HUES64 (cell line): ENCODE results near the gene SHE.

Source experiments
- H3K27ac ChIP-seq: 2 replicates; pipeline ENCODE4 v1.7.0; 2013; ENCODE audit warnings: low read depth, low read length, inconsistent platforms
- H3K27me3 ChIP-seq: 2 replicates; pipeline ENCODE4 v1.6.1; 2013; ENCODE audit warnings: mild to moderate bottlenecking, low read length; ENCODE audit not compliant: insufficient read depth
- H3K36me3 ChIP-seq: 2 replicates; pipeline ENCODE4 v1.6.1; 2013; ENCODE audit warnings: mild to moderate bottlenecking, low read length; ENCODE audit not compliant: insufficient read depth
- H3K4me1 ChIP-seq: 2 replicates; pipeline ENCODE4 v1.6.1; 2013; ENCODE audit warnings: mild to moderate bottlenecking, low read length, moderate library complexity; ENCODE audit not compliant: insufficient read depth
- H3K4me3 ChIP-seq: 2 replicates; pipeline ENCODE4 v1.5.1; 2013; ENCODE audit warnings: mild to moderate bottlenecking, low read length, moderate library complexity
- H3K9ac ChIP-seq: 2 replicates; pipeline ENCODE4 v1.6.1; 2013; ENCODE audit warnings: mild to moderate bottlenecking, low read depth, low read length
- H3K9me3 ChIP-seq: 2 replicates; pipeline ENCODE4 v1.6.1; 2013; ENCODE audit warnings: low read depth, low read length; ENCODE audit not compliant: insufficient read depth
- WGBS: fragments of 150-250, 120-280 bp; methylation state at CpG from one replicate; pipeline ENCODE4 v1.1.7; 2013; ENCODE audit warnings: missing lambda C conversion rate; 5-methylcytosine and 5-hydroxymethylcytosine counted together

SHE gene

GRCh38 chr1:154460695-154461260, 41.4 kb downstream of the SHE start:
- no peaks in the 10 kb centered on the region for H3K9me3 ChIP-seq
- no peak overlapping the region for H3K9ac ChIP-seq
- H3K36me3 ChIP-seq, result no peaks in the 10 kb centered on the region
- H3K4me1 ChIP-seq, result peaks cover 7% of the 10 kb centered on the region; the same call in 1 of the 2 replicates
- no peak overlapping the region for H3K4me3 ChIP-seq
- 91% methylated on average over 15 of the region's 15 CpGs for WGBS
- no peak overlapping the region for H3K27ac ChIP-seq
- H3K27me3 ChIP-seq, result no peaks in the 10 kb centered on the region

- H3K9me3 ChIP-seq, result no peaks in the 10 kb centered on the region
- no peak overlapping the region for H3K4me3 ChIP-seq
- H3K36me3 ChIP-seq, result no peaks in the 10 kb centered on the region
- H3K4me1 ChIP-seq, result peaks cover 7% of the 10 kb centered on the region; the same call in 1 of the 2 replicates
- no peaks in the 10 kb centered on the region for H3K27me3 ChIP-seq
- H3K27ac ChIP-seq, result no peak overlapping the region
- H3K9ac ChIP-seq, result no peak overlapping the region
Observed at GRCh38 chr1:154459080-154459479, 43.1 kb downstream of the SHE start.

GRCh38 chr1:154456631-154457030, 45.6 kb downstream of the SHE start:
- Histone ChIP-seq H3K9me3 (no peaks in the 10 kb centered on the region), H3K36me3 (no peaks in the 10 kb centered on the region), H3K4me1 (no peaks in the 10 kb centered on the region), H3K27ac (no peak overlapping the region), H3K4me3 (no peak overlapping the region), H3K27me3 (no peaks in the 10 kb centered on the region), H3K9ac (no peak overlapping the region)
- 93% methylated on average over 5 of the region's 6 CpGs for whole genome bisulfite sequencing

- H3K27ac ChIP-seq, result no peak overlapping the region
- H3K4me1 ChIP-seq, result no peaks in the 10 kb centered on the region
- H3K27me3 ChIP-seq, result no peaks in the 10 kb centered on the region
- H3K4me3 ChIP-seq, result no peak overlapping the region
- H3K9ac ChIP-seq, result no peak overlapping the region
- WGBS, result 82% methylated on average over 5 of the region's 5 CpGs
- H3K9me3 ChIP-seq, result no peaks in the 10 kb centered on the region
- no peaks in the 10 kb centered on the region for H3K36me3 ChIP-seq
Observed at GRCh38 chr1:154454386-154455120, 47.7 kb downstream of the SHE start.

DNA sequence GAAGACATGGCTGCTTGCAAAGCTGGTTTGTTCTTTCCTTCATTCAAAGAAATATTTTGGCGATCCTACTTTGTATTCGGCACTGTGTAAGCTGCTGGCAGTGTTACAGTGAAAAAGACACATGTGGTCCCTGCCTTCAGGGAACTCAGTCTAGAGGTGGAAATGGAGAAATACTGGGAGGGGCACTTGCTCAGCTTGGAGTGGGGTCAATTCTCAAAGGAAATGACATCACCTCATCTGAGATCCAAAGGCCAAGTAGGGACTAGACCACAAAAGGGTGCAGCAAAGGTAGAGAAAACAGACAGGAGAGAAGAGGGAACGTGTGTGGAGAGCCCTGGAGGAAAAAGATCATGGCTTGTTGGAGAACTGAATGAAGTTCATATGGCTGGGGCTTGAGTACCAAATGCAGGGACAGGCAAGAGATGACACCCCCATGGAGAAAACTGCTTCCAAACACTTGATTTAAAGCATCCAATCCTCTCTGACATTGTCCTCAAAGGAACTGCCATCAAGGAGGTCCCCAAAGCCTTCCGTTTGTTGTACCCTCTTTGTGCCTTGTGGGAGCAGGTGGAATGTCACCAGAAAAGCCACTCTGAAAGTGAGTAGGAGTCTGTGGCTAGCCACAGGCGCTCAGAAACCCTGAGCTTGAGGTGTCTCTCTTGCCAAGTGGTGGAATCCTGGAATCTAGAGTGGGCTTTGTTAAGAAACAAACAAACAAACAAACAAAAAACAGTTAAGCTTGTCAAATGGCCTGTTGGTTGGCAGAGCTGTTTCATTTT, 48.4 kb downstream of the SHE start:
- Histone ChIP-seq H3K9me3 (no peaks in the 10 kb centered on the region), H3K36me3 (no peaks in the 10 kb centered on the region), H3K4me1 (no peaks in the 10 kb centered on the region), H3K27me3 (no peaks in the 10 kb centered on the region), H3K27ac (no peak overlapping the region), H3K4me3 (no peak overlapping the region), H3K9ac (no peak overlapping the region)
- 86% methylated on average over 5 of the region's 5 CpGs for WGBS

DNA sequence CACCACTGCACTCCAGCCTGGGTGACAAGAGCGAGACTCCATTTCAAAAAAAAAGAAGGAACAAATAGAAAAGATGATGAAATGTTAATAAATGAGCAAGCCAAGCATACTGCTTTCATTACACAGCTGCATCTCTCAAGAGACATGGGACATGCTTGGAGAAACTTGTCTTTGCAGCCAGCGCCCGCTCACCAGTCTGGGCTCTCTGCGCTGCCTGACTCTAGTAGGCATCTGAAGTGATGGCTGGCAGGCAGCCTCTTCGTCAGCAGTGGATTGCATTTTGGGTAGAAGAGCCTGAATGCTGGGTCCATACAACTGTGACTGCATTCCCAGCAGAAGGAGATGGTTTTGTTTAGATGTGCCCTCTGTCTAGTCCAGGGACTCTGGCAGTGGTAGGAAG, 49.1 kb downstream of the SHE start:
- Histone ChIP-seq H3K27me3 (no peaks in the 10 kb centered on the region), H3K9ac (no peak overlapping the region), H3K9me3 (no peaks in the 10 kb centered on the region), H3K4me1 (no peaks in the 10 kb centered on the region), H3K4me3 (no peak overlapping the region), H3K27ac (no peak overlapping the region), H3K36me3 (no peaks in the 10 kb centered on the region)
- 95% methylated on average over 5 of the region's 5 CpGs for WGBS

DNA sequence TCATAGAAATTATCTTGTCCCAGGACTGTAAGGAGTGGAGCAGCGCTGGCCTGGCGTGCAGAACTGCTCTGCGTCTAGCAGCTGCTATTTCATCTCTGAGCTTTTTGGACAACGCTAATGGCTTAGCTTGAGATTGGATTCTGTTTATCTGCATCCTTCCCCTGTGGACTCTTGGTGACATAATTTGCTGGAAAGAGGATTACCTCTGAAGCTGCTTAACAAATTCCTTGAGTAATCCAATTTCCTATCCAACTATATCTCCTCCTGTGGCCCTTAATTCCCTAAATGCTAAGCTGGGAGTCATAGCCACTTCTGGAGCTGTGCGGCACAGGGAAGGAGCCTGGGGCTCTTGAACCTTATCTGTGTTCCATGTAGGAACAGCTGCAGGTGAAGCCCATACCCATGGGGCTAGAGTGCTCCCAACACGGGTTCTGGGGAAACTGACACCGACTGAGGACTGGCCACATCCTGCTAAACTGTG, 53.8 kb downstream of the SHE start:
- Histone ChIP-seq H3K9ac (no peak overlapping the region), H3K4me3 (no peak overlapping the region), H3K36me3 (no peaks in the 10 kb centered on the region), H3K4me1 (no peaks in the 10 kb centered on the region; the same call in 1 of the 2 replicates), H3K9me3 (no peaks in the 10 kb centered on the region), H3K27me3 (no peaks in the 10 kb centered on the region), H3K27ac (no peak overlapping the region)
- WGBS, result 84% methylated on average over 7 of the region's 7 CpGs

DNA sequence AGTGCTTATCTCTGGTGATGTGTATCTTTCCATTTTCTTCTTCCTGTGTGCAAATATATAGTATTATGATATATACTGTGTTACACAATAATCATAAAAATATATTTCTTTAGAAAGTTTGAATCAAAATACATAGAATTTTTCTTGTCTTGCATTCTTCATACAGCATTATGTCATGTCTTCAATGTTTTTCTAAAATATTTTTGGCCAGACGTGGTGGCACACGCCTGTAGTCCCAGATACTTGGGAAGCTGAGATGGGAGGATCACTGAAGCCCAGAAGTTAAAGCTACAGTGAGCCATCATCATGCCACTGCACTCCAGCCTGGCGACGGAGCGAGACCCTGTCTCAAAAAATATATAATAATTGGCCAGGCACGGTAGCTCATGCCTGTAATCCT, 55.4 kb downstream of the SHE start:
- 95% methylated on average over 6 of the region's 6 CpGs for WGBS
- H3K4me3 ChIP-seq, result no peak overlapping the region
- no peaks in the 10 kb centered on the region for H3K27me3 ChIP-seq
- no peaks in the 10 kb centered on the region for H3K9me3 ChIP-seq
- H3K4me1 ChIP-seq, result peaks cover 7% of the 10 kb centered on the region; the same call in 1 of the 2 replicates
- H3K27ac ChIP-seq, result no peak overlapping the region
- H3K36me3 ChIP-seq, result no peaks in the 10 kb centered on the region
- H3K9ac ChIP-seq, result no peak overlapping the region

DNA sequence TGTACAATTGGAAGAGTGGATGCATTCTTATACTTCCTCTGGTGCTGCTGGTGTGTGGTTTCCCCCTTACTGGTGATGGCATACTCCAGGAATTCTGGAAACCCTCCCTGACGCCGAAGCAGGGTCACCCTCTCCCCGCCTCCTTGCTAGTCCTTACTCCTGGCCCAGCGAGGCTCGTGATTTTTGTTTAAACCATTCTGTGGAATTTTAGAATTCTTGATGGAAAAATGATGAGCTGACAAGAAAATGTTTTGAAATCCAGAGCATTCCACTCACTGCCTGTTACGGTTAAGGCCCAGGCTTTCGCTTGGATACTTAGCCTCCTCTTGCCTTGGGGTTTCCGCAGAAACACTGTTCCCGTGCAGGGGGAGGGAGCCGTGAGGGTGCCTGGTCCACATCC, 55.9 kb downstream of the SHE start:
- Histone ChIP-seq H3K27me3 (no peaks in the 10 kb centered on the region), H3K9ac (no peak overlapping the region)

GRCh38 chr1:154445040-154445472, 57.2 kb downstream of the SHE start:
- no peak overlapping the region for H3K4me3 ChIP-seq
- H3K9ac ChIP-seq, result no peak overlapping the region
- H3K27ac ChIP-seq, result no peak overlapping the region
- no peaks in the 10 kb centered on the region for H3K9me3 ChIP-seq
- H3K36me3 ChIP-seq, result no peaks in the 10 kb centered on the region
- WGBS, result 63% methylated on average over 7 of the region's 7 CpGs
- H3K4me1 ChIP-seq, result peaks cover 11% of the 10 kb centered on the region; the same call in 1 of the 2 replicates
- no peaks in the 10 kb centered on the region for H3K27me3 ChIP-seq

More for the DNA sequence above, 55.9 kb downstream of the SHE start:
- no peak overlapping the region for H3K4me3 ChIP-seq
- no peaks in the 10 kb centered on the region for H3K36me3 ChIP-seq
- no peak overlapping the region for H3K27ac ChIP-seq
- H3K4me1 ChIP-seq, result peaks cover 11% of the 10 kb centered on the region; the same call in 1 of the 2 replicates
- H3K9me3 ChIP-seq, result no peaks in the 10 kb centered on the region
- WGBS, result 81% methylated on average over 9 of the region's 10 CpGs
